DOHH2 (cell line): ENCODE data around the gene ITPKC.

Experiments used
- CTCF ChIP-seq: fragments of 200-600 bp; sonication (generic); IDR thresholded peaks from one replicate; pipeline ENCODE4 v1.5.1; 2014; ENCODE audit warnings: antibody characterized with exemption, mild to moderate bottlenecking, low read depth, low read length; ENCODE audit not compliant: poor library complexity, severe bottlenecking
- EZH2phosphoT487 ChIP-seq: fragments of 200-600 bp; sonication (generic); IDR thresholded peaks from 2 replicates; pipeline ENCODE4 v1.6.1; 2017; ENCODE audit warnings: borderline replicate concordance, mild to moderate bottlenecking, antibody characterized with exemption, low read length, moderate library complexity, mixed read lengths

DNA sequence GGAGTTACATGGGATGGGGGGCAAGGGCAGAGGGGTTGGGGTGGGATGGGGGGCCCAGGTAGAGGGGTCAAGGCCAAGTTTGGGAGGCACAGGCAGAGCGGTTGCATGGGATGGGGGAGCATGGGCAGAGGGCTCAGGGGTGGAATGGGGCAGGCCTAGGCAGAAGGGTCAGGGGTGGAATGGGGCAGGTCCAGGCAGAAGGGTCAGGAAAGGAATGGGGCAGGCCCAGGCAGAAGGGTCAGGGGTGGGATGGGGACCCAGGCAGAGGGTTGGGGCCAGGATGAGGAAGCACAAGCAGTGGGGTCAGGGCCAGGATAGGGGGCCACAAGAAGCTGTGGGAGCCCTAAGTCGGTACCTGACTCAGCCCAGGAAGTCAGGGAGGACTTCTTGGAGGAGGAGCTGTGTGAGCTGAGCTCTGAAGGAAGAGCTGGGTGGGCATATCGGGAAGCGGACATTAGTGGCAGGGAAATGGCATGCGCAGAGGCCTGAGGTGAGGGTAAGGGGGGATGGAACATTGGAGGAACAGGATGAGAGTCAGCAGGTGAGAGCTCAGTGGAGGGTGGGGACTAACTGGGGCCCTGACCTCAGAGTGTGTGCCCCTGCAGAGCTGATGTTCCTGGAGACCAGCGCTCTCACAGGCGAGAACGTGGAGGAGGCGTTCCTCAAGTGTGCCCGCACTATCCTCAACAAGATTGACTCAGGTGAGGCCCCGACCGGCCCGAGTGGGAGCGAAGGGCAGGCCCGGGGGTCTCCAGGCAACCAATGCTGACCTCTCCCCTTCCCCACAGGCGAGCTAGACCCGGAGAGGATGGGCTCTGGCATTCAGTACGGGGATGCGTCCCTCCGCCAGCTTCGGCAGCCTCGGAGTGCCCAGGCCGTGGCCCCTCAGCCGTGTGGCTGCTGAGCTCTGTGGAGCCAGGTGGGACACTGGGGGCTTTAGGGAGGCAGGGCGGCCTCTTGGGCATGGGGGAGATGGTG is 69.4 kb downstream of the ITPKC start:
- no peak for TF ChIP-seq CTCF
- TF ChIP-seq EZH2phosphoT487 = no peak
